HEK293T (cell line): ENCODE results near the gene LGR6.

Source experiments
- BHLHE40 ChIP-seq: fragments of 450-650 bp; IDR thresholded peaks from 2 replicates; pipeline ENCODE4 v1.6.1; 2016; ENCODE audit warnings: mild to moderate bottlenecking, moderate library complexity, borderline replicate concordance
- ELF4 ChIP-seq: fragments of 450-650 bp; IDR thresholded peaks from 2 replicates; pipeline ENCODE4 v1.6.1; 2017; ENCODE audit warnings: antibody characterized with exemption
- FOXA1 ChIP-seq: fragments of 450-650 bp; IDR thresholded peaks from 2 replicates; pipeline ENCODE4 v1.6.1; 2016; ENCODE audit warnings: mild to moderate bottlenecking
- HDGF ChIP-seq: fragments of 450-650 bp; IDR thresholded peaks from 2 replicates; pipeline ENCODE4 v1.6.1; 2017; ENCODE audit warnings: antibody characterized with exemption, borderline replicate concordance
- L3MBTL2 ChIP-seq: fragments of 450-650 bp; conservative IDR thresholded peaks from 2 replicates; pipeline ENCODE4 v1.6.1; 2016; ENCODE audit warnings: mild to moderate bottlenecking
- LEF1 ChIP-seq: fragments of 450-650 bp; IDR thresholded peaks from 2 replicates; pipeline ENCODE4 v1.6.1; 2017; ENCODE audit warnings: mild to moderate bottlenecking, borderline replicate concordance
- NFRKB ChIP-seq: fragments of 450-650 bp; IDR thresholded peaks from 2 replicates; pipeline ENCODE4 v1.6.1; 2016; ENCODE audit warnings: mild to moderate bottlenecking, moderate library complexity
- SP1 ChIP-seq: fragments of 450-650 bp; IDR thresholded peaks from 2 replicates; pipeline ENCODE4 v1.6.1; 2017
- SUZ12 ChIP-seq: fragments of 450-650 bp; IDR thresholded peaks from 2 replicates; pipeline ENCODE4 v1.6.1; 2016; ENCODE audit warnings: mild to moderate bottlenecking
- TARDBP ChIP-seq: fragments of 450-650 bp; IDR thresholded peaks from 2 replicates; pipeline ENCODE4 v1.6.1; 2016

DNA sequence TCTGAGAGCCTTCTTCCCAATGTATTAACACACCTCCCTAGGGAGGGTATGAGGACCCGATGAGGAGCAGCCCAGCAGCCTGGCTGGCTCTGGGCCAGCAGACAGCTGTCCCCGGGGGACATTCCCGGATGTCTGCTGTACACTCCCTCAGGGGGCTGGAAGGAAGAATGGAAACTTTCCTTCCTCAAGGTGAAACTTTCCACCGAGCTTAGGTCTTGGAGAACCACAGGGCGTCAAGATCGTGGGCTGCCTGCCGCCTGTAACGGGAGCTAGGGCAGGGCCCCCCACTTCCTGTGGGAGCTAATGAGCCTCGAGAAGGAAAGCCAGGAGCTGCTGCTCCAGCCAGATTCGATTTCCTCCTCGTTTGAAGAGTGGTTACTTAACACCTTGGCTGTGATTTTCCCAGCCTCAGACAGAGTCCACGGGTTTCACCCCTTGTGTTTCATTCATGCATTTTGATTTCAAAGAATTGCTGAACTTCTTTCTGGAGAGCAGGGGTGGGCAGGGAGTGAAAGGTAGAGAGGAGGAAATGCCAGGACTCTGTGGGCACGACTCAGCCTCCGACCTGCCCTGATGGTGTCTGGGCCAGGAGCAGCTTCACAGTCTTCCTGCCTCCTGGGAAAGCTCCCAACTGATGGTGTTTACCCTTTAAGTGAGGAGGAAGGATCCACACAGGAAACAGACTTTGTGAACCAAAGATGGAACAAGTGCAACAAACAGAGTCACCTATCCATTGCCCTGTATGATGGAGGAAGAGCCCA lies 118.5 kb downstream of the LGR6 start:
- TF ChIP-seq HDGF, result no peak
- no peak for TF ChIP-seq ELF4
- no peak for TF ChIP-seq SP1
- no peak for TF ChIP-seq FOXA1
- no peak for TF ChIP-seq NFRKB
- TF ChIP-seq L3MBTL2, result no peak
- no peak for TF ChIP-seq TARDBP
- TF ChIP-seq LEF1, result no peak
- TF ChIP-seq BHLHE40, result no peak
- TF ChIP-seq SUZ12, result no peak
